Stomach smooth muscle (tissue), 2 donors: ENCODE data around the gene TIMM23B.
"Not testable (repeated sequence)": the region's sequence is repeated elsewhere in the genome, so short reads cannot be mapped to it uniquely, and the experiment has no call there.

ENCODE experiments used
- H3K27ac ChIP-seq: one replicate; pipeline ENCODE4 v1.7.0; 2013; ENCODE audit warnings: mild to moderate bottlenecking, low read length, inconsistent platforms
- H3K27me3 ChIP-seq, 2 donors: one replicate each; pipeline ENCODE4 v1.7.0; 2013; ENCODE audit warnings: low read length in 2 of 2; ENCODE audit not compliant: insufficient read depth in 2 of 2, control insufficient read depth in 1 of 2
- H3K36me3 ChIP-seq, 2 donors: one replicate each; pipeline ENCODE4 v1.7.0; 2013; ENCODE audit warnings: low read length in 2 of 2; ENCODE audit not compliant: control insufficient read depth in 2 of 2, insufficient read depth in 2 of 2
- H3K4me1 ChIP-seq: one replicate; pipeline ENCODE4 v1.7.0; 2013; ENCODE audit warnings: low read length; ENCODE audit not compliant: control insufficient read depth, insufficient read depth
- H3K4me3 ChIP-seq, 2 donors: one replicate each; pipeline ENCODE4 v1.7.0; 2013; ENCODE audit warnings: low read length in 2 of 2
- H3K9ac ChIP-seq, 2 donors: one replicate each; pipeline ENCODE4 v1.7.0; 2013; ENCODE audit warnings: low read length in 2 of 2, mild to moderate bottlenecking in 1 of 2
- H3K9me3 ChIP-seq, 2 donors: one replicate each; pipeline ENCODE4 v1.7.0; 2013; ENCODE audit warnings: low read length in 2 of 2; ENCODE audit not compliant: control insufficient read depth in 2 of 2
- donor health status: healthy.
- donor health status: Pancreatic carcinoma.

The TIMM23B gene, protein sequence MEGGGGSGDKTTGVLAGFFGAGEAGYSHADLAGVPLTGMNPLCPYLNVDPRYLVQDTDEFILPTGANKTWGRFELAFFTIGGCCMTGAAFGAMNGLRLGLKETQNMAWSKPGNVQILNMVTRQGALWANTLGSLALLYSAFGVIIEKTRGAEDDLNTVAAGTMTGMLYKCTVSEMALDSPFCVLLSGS

DNA sequence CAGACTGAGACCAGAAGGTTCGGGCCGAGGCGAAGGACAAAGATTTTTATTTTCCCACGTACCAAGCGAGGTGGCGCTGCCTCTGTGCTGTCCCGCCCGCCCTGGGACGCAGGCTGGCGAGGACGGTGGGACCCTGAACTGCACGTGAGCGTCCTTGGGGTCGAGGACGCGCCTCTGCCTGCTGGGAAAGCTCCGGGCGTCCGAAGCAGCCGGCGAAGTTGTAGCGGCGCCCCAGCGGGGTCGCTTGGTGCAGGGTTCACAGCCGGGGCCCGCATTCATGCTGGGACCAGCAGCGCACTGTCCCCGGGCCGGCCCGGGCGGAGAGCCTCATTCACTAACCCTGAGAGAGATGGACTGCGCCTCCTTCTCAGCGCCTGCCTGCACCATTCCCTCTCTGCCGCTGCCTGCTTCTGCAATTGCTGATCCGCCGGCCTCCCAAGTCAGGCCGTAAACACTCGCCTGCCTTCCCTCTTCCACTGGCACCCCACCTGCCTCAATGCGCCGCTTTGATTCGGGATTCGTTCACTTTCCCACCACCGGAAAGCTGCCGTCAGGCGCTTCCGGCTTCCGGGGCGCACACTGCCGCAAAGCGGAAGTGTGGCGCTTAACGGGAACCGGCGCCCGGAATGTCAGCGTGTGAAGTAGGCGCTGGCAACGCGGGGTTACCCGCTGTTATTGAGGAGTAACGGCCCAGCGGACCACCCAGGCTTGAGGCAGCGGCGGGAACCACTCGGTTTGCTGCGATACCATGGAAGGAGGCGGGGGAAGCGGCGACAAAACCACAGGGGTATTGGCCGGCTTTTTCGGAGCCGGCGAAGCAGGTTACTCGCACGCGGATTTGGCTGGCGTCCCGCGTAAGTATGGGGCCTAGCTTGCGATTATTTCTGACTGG lies at the start of gene TIMM23B, which contains the start of gene PARG:
TIMM23B (plus strand) TSS at position 607 of the 892 bp plus-strand sequence; CDS start at position 749, 142 bp downstream.
PARG (minus strand) TSS at position 581 of the 892 bp plus-strand sequence; CDS start at position 279, 302 bp downstream.
- not testable (repeated sequence) for H3K27me3 ChIP-seq, H3K9me3 ChIP-seq, H3K27ac ChIP-seq, H3K36me3 ChIP-seq
- peak within 1 kb of the TSS; percentile 83 to 94 for H3K4me3 ChIP-seq
- peak within 1 kb of the TSS; percentile 86 to 93 for H3K9ac ChIP-seq
- H3K4me1 ChIP-seq, result peaks cover 11% of the 10 kb centered on the region

GRCh38 chr10:49899999-49900398 lies 41.9 kb upstream of the TIMM23B start:
- not testable (repeated sequence) for H3K4me1 ChIP-seq, H3K9me3 ChIP-seq

GRCh38 chr10:49900406-49900805 lies 41.4 kb upstream of the TIMM23B start:
- H3K9me3 ChIP-seq, H3K27me3 ChIP-seq, H3K36me3 ChIP-seq, H3K9ac ChIP-seq, H3K4me1 ChIP-seq, H3K27ac ChIP-seq, H3K4me3 ChIP-seq: not testable (repeated sequence)

More at GRCh38 chr10:49899999-49900398, 41.9 kb upstream of the TIMM23B start:
- H3K27ac ChIP-seq, H3K36me3 ChIP-seq, H3K27me3 ChIP-seq, H3K9ac ChIP-seq, H3K4me3 ChIP-seq: not testable (repeated sequence)

DNA sequence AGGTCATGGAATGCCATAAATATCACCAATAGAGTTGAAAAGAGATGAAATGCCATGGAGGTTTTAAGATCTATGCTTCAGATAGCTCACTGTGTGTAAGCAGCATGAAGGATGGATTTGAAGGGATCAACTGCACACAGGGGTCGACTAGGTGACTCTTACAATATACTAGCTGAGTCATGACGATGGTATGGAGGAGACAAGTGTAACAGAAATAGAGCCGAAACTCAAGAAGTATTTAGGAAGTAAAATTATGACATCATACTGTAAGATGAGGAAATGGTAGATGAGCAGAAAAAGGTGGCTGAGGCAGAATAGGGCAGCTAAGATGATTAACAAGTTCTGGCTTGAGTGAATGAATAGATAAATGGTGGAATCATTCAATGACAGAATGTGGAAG lies 38.0 kb upstream of the TIMM23B start:
- H3K27me3 ChIP-seq, H3K9ac ChIP-seq, H3K4me1 ChIP-seq, H3K4me3 ChIP-seq, H3K36me3 ChIP-seq, H3K9me3 ChIP-seq, H3K27ac ChIP-seq: not testable (repeated sequence)

GRCh38 chr10:49908290-49909080 lies 33.4 kb upstream of the TIMM23B start:
- H3K9me3 ChIP-seq, H3K4me1 ChIP-seq, H3K27ac ChIP-seq: not testable (repeated sequence)

DNA sequence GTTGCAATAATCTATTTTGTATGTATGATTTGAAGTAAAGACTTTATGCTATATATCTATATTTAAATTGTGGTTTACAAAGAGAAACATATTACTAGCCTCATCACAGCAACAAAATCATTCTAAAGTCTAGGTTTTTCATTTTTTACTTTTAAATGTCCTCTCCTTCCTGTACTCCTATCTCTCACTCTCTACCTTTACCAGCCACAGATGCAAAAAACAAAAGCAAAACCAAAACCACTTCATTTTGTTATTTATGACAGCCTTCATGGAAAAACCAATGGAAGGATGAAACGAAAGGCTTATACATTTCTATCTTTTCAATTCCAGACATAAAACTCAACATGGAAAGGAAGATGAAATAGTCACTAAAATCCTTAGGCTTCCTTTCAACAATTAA lies 31.6 kb upstream of the TIMM23B start:
- H3K27me3 ChIP-seq, H3K4me1 ChIP-seq, H3K27ac ChIP-seq, H3K36me3 ChIP-seq, H3K9ac ChIP-seq, H3K9me3 ChIP-seq, H3K4me3 ChIP-seq: not testable (repeated sequence)

More at GRCh38 chr10:49908290-49909080, 33.4 kb upstream of the TIMM23B start:
- not testable (repeated sequence) for H3K27me3 ChIP-seq, H3K36me3 ChIP-seq, H3K4me3 ChIP-seq, H3K9ac ChIP-seq

GRCh38 chr10:49916451-49916850 lies 25.4 kb upstream of the TIMM23B start:
- not testable (repeated sequence) for H3K4me1 ChIP-seq, H3K27ac ChIP-seq, H3K27me3 ChIP-seq, H3K4me3 ChIP-seq, H3K9me3 ChIP-seq, H3K9ac ChIP-seq, H3K36me3 ChIP-seq

DNA sequence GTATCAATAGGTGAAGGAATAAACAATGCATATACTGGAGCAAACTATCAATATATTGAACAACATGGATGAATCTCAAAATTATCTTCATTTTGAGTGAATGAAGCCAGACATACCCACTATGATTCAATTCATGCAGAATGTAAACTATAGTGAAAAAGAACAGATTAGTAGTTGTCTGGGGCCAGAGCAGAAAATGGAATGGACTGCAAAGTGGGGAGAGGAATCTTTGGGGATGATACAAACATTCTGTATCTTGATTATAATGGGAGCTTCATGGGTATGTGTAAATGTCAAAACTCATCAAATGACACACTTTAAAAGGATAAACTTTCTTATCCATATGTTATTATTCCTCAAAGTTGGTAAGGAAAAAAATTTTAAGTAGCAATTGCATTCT lies 23.9 kb upstream of the TIMM23B start:
- H3K4me3 ChIP-seq, H3K27me3 ChIP-seq, H3K9me3 ChIP-seq, H3K4me1 ChIP-seq, H3K27ac ChIP-seq, H3K9ac ChIP-seq, H3K36me3 ChIP-seq: not testable (repeated sequence)

DNA sequence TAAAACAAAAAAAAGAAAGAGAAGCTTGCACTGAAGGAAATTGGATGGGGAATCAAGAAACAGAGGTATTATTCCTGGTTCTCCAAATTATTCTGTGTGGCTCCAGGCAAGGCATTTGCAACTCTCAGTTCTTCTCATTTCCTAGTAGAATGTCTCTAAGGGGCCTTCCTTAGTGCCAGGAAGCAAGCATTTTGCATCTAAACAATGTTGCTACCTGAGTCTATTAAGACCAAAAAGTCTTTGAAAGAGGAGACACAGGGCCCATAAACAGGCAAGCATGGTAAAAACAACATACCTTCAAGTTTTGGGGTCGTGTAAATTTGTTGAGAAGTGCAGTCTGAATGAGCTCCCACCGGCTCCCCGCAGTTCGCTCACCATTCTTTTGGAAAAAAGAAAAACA lies 19.8 kb upstream of the TIMM23B start:
- not testable (repeated sequence) for H3K9me3 ChIP-seq, H3K9ac ChIP-seq, H3K36me3 ChIP-seq, H3K4me1 ChIP-seq, H3K4me3 ChIP-seq, H3K27ac ChIP-seq, H3K27me3 ChIP-seq

- not testable (repeated sequence) for H3K36me3 ChIP-seq, H3K4me1 ChIP-seq, H3K9ac ChIP-seq, H3K27me3 ChIP-seq, H3K4me3 ChIP-seq, H3K27ac ChIP-seq, H3K9me3 ChIP-seq
Observed at GRCh38 chr10:49923572-49923971, 18.3 kb upstream of the TIMM23B start.
